NCI-H187 treated with DMSO at 0.1 percent for 48 hours (cell line): ENCODE measurements around the gene SEMA6A.

Experiments
- DNase-seq: peaks from one replicate; lab custom pipeline; 2025; lab: John Stamatoyannopoulos, UW

The SEMA6A gene

GRCh38 chr5:116495786-116496357 lies 78.8 kb downstream of the SEMA6A start:
- DNase-seq = no peak

GRCh38 chr5:116494784-116495450 lies 79.7 kb downstream of the SEMA6A start:
- DNase-seq = peak; percentile 88

GRCh38 chr5:116492776-116493175 lies 81.8 kb downstream of the SEMA6A start:
- DNase-seq = no peak

GRCh38 chr5:116492016-116492623 lies 82.5 kb downstream of the SEMA6A start:
- DNase-seq = no peak

GRCh38 chr5:116488356-116489041 lies 86.1 kb downstream of the SEMA6A start:
- no peak for DNase-seq

GRCh38 chr5:116487045-116487444 lies 87.6 kb downstream of the SEMA6A start:
- no peak for DNase-seq

- no peak for DNase-seq
Measured at GRCh38 chr5:116486588-116486987, 88.0 kb downstream of the SEMA6A start.

- DNase-seq = no peak
Measured at GRCh38 chr5:116484645-116485044, 90.0 kb downstream of the SEMA6A start.

GRCh38 chr5:116482394-116482793 lies 92.2 kb downstream of the SEMA6A start:
- DNase-seq = no peak

GRCh38 chr5:116480894-116481510 lies 93.6 kb downstream of the SEMA6A start:
- no peak for DNase-seq

- DNase-seq = no peak
Measured at GRCh38 chr5:116479776-116480675, 94.6 kb downstream of the SEMA6A start.

- no peak for DNase-seq
Measured at GRCh38 chr5:116478491-116478890, 96.1 kb downstream of the SEMA6A start.

- DNase-seq = no peak
Measured at GRCh38 chr5:116476897-116477537, 97.6 kb downstream of the SEMA6A start.

- no peak for DNase-seq
Measured at GRCh38 chr5:116475338-116475737, 99.3 kb downstream of the SEMA6A start.

GRCh38 chr5:116473706-116474105 lies 100.9 kb downstream of the SEMA6A start:
- DNase-seq = no peak

GRCh38 chr5:116472274-116472673 lies 102.3 kb downstream of the SEMA6A start:
- no peak for DNase-seq

- DNase-seq = no peak
Measured at GRCh38 chr5:116469631-116470030, 105.0 kb downstream of the SEMA6A start.

- DNase-seq = no peak
Measured at GRCh38 chr5:116468583-116468982, 106.0 kb downstream of the SEMA6A start.

- no peak for DNase-seq
Measured at GRCh38 chr5:116467465-116467843, 107.2 kb downstream of the SEMA6A start.

- no peak for DNase-seq
Measured at GRCh38 chr5:116466727-116467464, 107.7 kb downstream of the SEMA6A start.
